Panc1 (cell line): ENCODE results near the gene CEP78.

Experiments used
- POLR2AphosphoS5 ChIP-seq: IDR thresholded peaks from 2 replicates; pipeline ENCODE4 v1.6.1; 2012; ENCODE audit warnings: mild to moderate bottlenecking, low read depth, low read length, moderate library complexity
- TF ChIP-seq, protein P1 (sequence below): fragments of 450-650 bp; IDR thresholded peaks from 2 replicates; pipeline ENCODE4 v1.5.1; 2017; ENCODE audit warnings: mild to moderate bottlenecking
- TF ChIP-seq, protein P2 (sequence below), 2 experiments: IDR thresholded peaks; 2 replicates each; pipeline ENCODE4 v1.6.1; 2011 to 2012; ENCODE audit warnings: low read depth in 2 of 2, control low read depth in 1 of 2, low read length in 1 of 2, mild to moderate bottlenecking in 1 of 2, moderate library complexity in 1 of 2; ENCODE audit not compliant: insufficient read depth in 1 of 2

DNA sequence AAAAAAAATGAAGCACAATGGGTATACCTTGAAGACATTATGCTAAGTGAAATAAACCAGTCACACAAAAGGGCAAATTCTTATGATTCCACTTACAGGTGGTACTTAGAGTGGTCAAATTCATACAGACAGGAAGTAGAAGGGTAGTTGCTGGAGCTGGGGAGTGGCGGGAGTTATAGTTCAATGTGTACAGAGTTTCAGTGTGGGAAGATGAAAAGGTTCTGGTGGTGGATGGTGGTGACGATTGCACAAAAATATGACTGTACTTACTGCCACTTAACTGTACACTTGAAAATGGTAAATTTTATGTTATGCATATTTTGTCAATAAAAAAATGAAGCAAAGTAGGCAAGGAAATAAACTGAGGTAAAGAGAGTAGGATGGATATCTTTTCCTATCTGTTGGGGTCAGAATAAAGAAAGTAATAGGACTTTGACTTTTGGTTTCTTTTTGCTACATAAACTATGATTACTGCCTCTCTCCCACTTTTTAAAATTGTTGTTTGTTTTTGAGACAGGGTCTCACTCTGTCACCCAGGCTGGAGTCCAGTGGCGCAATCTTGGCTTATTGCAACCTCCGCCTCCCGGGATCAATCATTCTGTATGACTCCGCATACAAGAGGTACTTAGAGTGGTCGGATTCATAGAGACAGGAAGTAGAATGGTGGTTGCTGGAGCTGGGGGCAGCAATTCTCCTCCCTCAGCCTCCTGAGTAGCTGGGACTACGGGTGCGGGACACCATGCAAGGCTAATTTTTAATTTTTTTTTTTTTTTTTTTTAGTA lies 57.0 kb downstream of the CEP78 start:
- no peak for TF ChIP-seq POLR2AphosphoS5
- TF ChIP-seq, protein P1, sequence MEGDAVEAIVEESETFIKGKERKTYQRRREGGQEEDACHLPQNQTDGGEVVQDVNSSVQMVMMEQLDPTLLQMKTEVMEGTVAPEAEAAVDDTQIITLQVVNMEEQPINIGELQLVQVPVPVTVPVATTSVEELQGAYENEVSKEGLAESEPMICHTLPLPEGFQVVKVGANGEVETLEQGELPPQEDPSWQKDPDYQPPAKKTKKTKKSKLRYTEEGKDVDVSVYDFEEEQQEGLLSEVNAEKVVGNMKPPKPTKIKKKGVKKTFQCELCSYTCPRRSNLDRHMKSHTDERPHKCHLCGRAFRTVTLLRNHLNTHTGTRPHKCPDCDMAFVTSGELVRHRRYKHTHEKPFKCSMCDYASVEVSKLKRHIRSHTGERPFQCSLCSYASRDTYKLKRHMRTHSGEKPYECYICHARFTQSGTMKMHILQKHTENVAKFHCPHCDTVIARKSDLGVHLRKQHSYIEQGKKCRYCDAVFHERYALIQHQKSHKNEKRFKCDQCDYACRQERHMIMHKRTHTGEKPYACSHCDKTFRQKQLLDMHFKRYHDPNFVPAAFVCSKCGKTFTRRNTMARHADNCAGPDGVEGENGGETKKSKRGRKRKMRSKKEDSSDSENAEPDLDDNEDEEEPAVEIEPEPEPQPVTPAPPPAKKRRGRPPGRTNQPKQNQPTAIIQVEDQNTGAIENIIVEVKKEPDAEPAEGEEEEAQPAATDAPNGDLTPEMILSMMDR: no peak
- TF ChIP-seq, protein P2, sequence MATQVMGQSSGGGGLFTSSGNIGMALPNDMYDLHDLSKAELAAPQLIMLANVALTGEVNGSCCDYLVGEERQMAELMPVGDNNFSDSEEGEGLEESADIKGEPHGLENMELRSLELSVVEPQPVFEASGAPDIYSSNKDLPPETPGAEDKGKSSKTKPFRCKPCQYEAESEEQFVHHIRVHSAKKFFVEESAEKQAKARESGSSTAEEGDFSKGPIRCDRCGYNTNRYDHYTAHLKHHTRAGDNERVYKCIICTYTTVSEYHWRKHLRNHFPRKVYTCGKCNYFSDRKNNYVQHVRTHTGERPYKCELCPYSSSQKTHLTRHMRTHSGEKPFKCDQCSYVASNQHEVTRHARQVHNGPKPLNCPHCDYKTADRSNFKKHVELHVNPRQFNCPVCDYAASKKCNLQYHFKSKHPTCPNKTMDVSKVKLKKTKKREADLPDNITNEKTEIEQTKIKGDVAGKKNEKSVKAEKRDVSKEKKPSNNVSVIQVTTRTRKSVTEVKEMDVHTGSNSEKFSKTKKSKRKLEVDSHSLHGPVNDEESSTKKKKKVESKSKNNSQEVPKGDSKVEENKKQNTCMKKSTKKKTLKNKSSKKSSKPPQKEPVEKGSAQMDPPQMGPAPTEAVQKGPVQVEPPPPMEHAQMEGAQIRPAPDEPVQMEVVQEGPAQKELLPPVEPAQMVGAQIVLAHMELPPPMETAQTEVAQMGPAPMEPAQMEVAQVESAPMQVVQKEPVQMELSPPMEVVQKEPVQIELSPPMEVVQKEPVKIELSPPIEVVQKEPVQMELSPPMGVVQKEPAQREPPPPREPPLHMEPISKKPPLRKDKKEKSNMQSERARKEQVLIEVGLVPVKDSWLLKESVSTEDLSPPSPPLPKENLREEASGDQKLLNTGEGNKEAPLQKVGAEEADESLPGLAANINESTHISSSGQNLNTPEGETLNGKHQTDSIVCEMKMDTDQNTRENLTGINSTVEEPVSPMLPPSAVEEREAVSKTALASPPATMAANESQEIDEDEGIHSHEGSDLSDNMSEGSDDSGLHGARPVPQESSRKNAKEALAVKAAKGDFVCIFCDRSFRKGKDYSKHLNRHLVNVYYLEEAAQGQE (IDR thresholded peaks at IDR 0.05; ENCODE audit: insufficient read depth in 1 of 2, low read depth in 2 of 2, low read length in 1 of 2): no peak
